22Rv1 (cell line): Measurements from ENCODE around the gene FGFR3.

ENCODE experiments used
- H3K27ac ChIP-seq: fragments of 450-650 bp; 2 replicates; pipeline ENCODE4 v1.5.1; 2017
- CTCF ChIP-seq: fragments of 450-650 bp; IDR thresholded peaks from 2 replicates; pipeline ENCODE4 v1.5.1; 2017; ENCODE audit warnings: mild to moderate bottlenecking
- ZFX ChIP-seq: fragments of 450-650 bp; IDR thresholded peaks from 2 replicates; pipeline ENCODE4 v1.6.1; 2017; ENCODE audit warnings: antibody characterized with exemption, borderline replicate concordance

The FGFR3 gene

GRCh38 chr4:1756079-1756478, 37.0 kb upstream of the FGFR3 start:
- no peak overlapping the region for H3K27ac ChIP-seq
- TF ChIP-seq ZFX, result no peak
- TF ChIP-seq CTCF, result no peak

- no peak overlapping the region for H3K27ac ChIP-seq
- TF ChIP-seq ZFX, result no peak
- no peak for TF ChIP-seq CTCF
Observed at GRCh38 chr4:1756893-1757779, 36.0 kb upstream of the FGFR3 start.

DNA sequence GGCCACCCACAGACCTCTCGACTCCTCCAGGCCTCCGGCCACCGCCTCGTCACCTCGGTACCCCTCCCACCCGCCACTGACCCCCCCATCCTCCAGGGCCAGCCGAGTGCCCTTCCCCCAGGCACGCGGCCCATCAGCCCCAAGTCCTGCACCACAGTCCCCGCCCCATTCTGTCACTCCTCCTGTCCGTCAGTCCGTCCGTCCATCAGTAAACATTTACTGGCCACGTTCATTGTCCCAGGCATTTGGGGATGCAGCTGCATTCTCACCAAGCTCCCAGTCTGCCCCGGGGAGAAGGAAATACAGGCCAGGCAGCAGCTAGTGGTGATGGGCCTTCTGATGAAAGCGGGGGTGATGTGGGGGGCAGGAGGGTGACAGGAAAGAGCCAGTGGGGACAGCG, 35.3 kb upstream of the FGFR3 start:
- H3K27ac ChIP-seq, result no peak overlapping the region
- TF ChIP-seq CTCF (no peak), ZFX (no peak)

GRCh38 chr4:1758306-1759121, 34.6 kb upstream of the FGFR3 start:
- TF ChIP-seq ZFX (no peak), CTCF (no peak)
- no peak overlapping the region for H3K27ac ChIP-seq

DNA sequence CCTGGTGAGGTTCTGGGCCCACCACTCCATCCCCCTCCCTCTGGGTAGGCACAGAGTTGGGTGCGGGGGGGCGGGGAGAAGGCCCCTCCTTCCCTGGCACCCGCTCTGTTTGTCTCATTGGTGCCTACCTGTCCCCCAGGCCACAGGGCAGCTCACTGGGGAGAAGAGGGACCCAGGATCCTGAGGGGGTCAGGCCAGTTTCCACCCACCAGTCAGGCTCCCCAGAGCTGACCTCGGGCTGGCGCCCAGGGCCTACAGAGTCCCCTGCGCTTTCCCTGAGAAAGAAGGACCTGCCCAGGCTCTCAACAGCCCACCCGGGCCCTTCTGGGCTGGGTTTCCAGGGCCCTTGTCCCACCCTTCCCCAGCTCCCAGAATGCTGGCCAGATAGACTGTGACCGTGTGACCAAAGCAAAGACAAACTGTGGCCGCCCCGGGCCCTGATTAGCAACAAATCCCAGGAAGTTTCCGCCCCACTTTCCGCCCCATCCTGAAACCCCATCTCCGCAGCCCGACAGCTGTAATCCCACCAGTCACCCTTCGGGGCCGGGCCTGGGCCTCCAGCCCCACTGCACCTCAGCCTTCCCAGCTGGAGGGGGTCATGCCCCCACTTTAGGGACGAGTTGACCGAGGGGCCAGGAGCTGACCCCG, 33.8 kb upstream of the FGFR3 start:
- TF ChIP-seq ZFX, result no peak
- no peak for TF ChIP-seq CTCF
- H3K27ac ChIP-seq, result no peak overlapping the region

DNA sequence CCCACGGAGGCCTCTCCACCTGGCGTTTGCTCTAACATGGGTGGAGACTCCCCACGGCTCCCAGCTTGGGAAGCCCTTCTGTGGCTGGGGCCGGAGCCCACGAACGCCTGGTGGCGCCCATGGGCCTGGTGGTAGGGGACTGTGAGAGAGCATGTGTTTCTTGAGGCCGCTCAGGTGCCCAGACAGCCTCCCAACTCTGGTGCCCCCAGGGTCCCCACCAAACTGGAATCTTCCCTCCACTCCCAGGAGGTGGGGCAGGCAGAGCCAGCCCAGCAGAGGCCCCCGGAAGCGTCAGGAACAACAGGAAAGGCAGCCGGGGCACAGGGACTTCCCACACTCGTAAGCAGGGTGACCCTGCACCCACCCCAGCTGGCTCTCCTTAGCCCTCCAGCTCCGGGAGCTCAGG, 33.3 kb upstream of the FGFR3 start:
- no peak overlapping the region for H3K27ac ChIP-seq

More for the DNA sequence above, 33.3 kb upstream of the FGFR3 start:
- TF ChIP-seq ZFX, result no peak
- no peak for TF ChIP-seq CTCF
